H1 (cell line): Measurements from ENCODE around the gene REM1. TPM values are rescaled to one million over a fixed set of nuclear protein-coding genes. Genes with fewer than 3 reads are reported as not detected.
A peak's percentile ranks its signal among the peaks of the same experiment; 100 is the strongest.
"Not testable (repeated sequence)": the region's sequence is repeated elsewhere in the genome, so short reads cannot be mapped to it uniquely, and the experiment has no call there.

Source experiments
- CTCF ChIA-PET: fragments of 300-600 bp; sonication (Branson Sonifier 250); formaldehyde crosslinking; loops from one replicate; lab custom pipeline; 2021; ENCODE audit not compliant: partially characterized antibody; lab: Charles Lee
- POLR2A ChIA-PET: fragments of 300-600 bp; sonication (Branson Sonifier 250); formaldehyde crosslinking; loops from one replicate; lab custom pipeline; 2021; ENCODE audit warnings: inconsistent platforms; ENCODE audit not compliant: partially characterized antibody; lab: Charles Lee
- DNase-seq, 2 experiments: peaks; one replicate each; pipeline versions ENCODE4 v3.0.0 to v3.0.0-alpha.2; 2010 to 2022; ENCODE audit warnings: low spot score in 2 of 2, low read depth in 1 of 2, mixed read lengths in 1 of 2
- FAIRE-seq: peaks from 2 replicates; lab custom pipeline; 2011; peaks lifted over from hg19 to GRCh38; lab: Jason Lieb, UNC
- H2AFZ ChIP-seq: 2 replicates; pipeline ENCODE4 v1.8.1; 2012; ENCODE audit warnings: low read length, inconsistent platforms
- H2AK5ac ChIP-seq: 2 replicates; pipeline ENCODE4 v1.6.1; 2013; ENCODE audit warnings: low read depth, low read length
- H2BK120ac ChIP-seq: replicated peaks from 2 replicates; pipeline ENCODE3; 2013; ENCODE audit warnings: low read depth, low read length, inconsistent platforms
- H2BK12ac ChIP-seq: 2 replicates; pipeline ENCODE4 v1.6.1; 2013; ENCODE audit warnings: low read depth, low read length
- H2BK15ac ChIP-seq: 2 replicates; pipeline ENCODE4 v1.6.1; 2013; ENCODE audit warnings: low read length
- H2BK20ac ChIP-seq: 2 replicates; pipeline ENCODE4 v1.6.1; 2013; ENCODE audit warnings: low read length
- H2BK5ac ChIP-seq: 2 replicates; pipeline ENCODE4 v1.6.1; 2013; ENCODE audit warnings: low read depth, low read length
- H3K14ac ChIP-seq: 2 replicates; pipeline ENCODE4 v1.6.1; 2013; ENCODE audit warnings: inconsistent platforms; ENCODE audit not compliant: insufficient read length
- H3K18ac ChIP-seq: 2 replicates; pipeline ENCODE4 v1.6.1; 2013; ENCODE audit warnings: low read length; ENCODE audit errors: extremely low read depth
- H3K23ac ChIP-seq: 2 replicates; pipeline ENCODE4 v1.6.1; 2013; ENCODE audit warnings: inconsistent platforms; ENCODE audit not compliant: insufficient read length
- H3K23me2 ChIP-seq: 2 replicates; pipeline ENCODE4 v1.6.1; 2013; ENCODE audit warnings: low read depth, low read length
- H3K27ac ChIP-seq: 2 replicates; pipeline ENCODE4 v1.6.1; 2011; ENCODE audit warnings: low read depth, low read length, inconsistent platforms
- H3K27me3 ChIP-seq, 4 experiments: replicated peaks in 1 of 4; 1 replicate in 1 of 4; 2 replicates in 3 of 4; pipeline versions ENCODE4 v1.6.1 to v1.8.1; 2011 to 2013; ENCODE audit warnings: low read length in 3 of 4, mild to moderate bottlenecking in 3 of 4, inconsistent platforms in 2 of 4, mixed read lengths in 2 of 4, moderate library complexity in 1 of 4; ENCODE audit not compliant: control insufficient read depth in 3 of 4, insufficient read depth in 3 of 4; ENCODE audit errors: extremely low read depth in 1 of 4
- H3K36me3 ChIP-seq, 4 experiments: 2 replicates each; pipeline versions ENCODE4 v1.6.1 to v1.8.1; 2011 to 2013; ENCODE audit warnings: mild to moderate bottlenecking in 4 of 4, low read length in 3 of 4, moderate library complexity in 2 of 4, control low read depth in 1 of 4, inconsistent platforms in 1 of 4; ENCODE audit not compliant: insufficient read depth in 4 of 4, control insufficient read depth in 2 of 4
- H3K4ac ChIP-seq: replicated peaks from 2 replicates; pipeline ENCODE3; 2013; ENCODE audit warnings: low read length, low read depth, mixed read lengths, inconsistent platforms; ENCODE audit not compliant: insufficient read length
- H3K4me1 ChIP-seq, 4 experiments: replicated peaks in 1 of 4; 1 replicate in 1 of 4; 2 replicates in 3 of 4; pipeline versions ENCODE4 v1.6.1 to v1.8.1; 2011 to 2013; ENCODE audit warnings: low read length in 3 of 4, inconsistent platforms in 2 of 4, mixed read lengths in 1 of 4; ENCODE audit not compliant: insufficient read depth in 4 of 4, control insufficient read depth in 3 of 4
- H3K4me2 ChIP-seq, 2 experiments: 2 replicates each; pipeline versions ENCODE4 v1.6.1 to v1.8.1; 2011 to 2013; ENCODE audit warnings: low read depth in 2 of 2, low read length in 2 of 2, control low read depth in 1 of 2, inconsistent platforms in 1 of 2, mild to moderate bottlenecking in 1 of 2; ENCODE audit not compliant: insufficient read depth in 1 of 2
- H3K4me3 ChIP-seq, 4 experiments: fragments of 200-600, 300-600 bp in 1 of 4; sonication (generic), shearing (Covaris generic), sonication (Bioruptor Twin) in 1 of 4; 2 replicates each; pipeline versions ENCODE4 v1.5.1 to v1.8.1; 2011 to 2016; ENCODE audit warnings: low read length in 4 of 4, low read depth in 3 of 4, control low read depth in 2 of 4, inconsistent platforms in 2 of 4, mild to moderate bottlenecking in 2 of 4, mixed read lengths in 1 of 4, moderate library complexity in 1 of 4; ENCODE audit not compliant: insufficient read depth in 2 of 4; ENCODE audit errors: extremely low read depth in 1 of 4
- H3K56ac ChIP-seq: replicated peaks from 2 replicates; pipeline ENCODE3; 2013; ENCODE audit warnings: low read depth, mild to moderate bottlenecking, mixed read lengths, low read length, inconsistent platforms; ENCODE audit not compliant: insufficient read length
- H3K79me1 ChIP-seq: 2 replicates; pipeline ENCODE4 v1.6.1; 2013; ENCODE audit warnings: low read depth, low read length, control low read depth
- H3K79me2 ChIP-seq, 2 experiments: 2 replicates each; pipeline versions ENCODE4 v1.6.1 to v1.8.1; 2012 to 2013; ENCODE audit warnings: low read length in 2 of 2, mild to moderate bottlenecking in 2 of 2, inconsistent platforms in 1 of 2; ENCODE audit not compliant: insufficient read depth in 2 of 2, control insufficient read depth in 1 of 2
- H3K9ac ChIP-seq, 4 experiments: replicated peaks in 1 of 4; 1 replicate in 1 of 4; 2 replicates in 3 of 4; pipeline versions ENCODE4 v1.6.1 to v1.8.1; 2011 to 2013; ENCODE audit warnings: low read depth in 3 of 4, low read length in 3 of 4, control low read depth in 2 of 4, mild to moderate bottlenecking in 2 of 4, moderate library complexity in 2 of 4, inconsistent platforms in 1 of 4; ENCODE audit errors: extremely low read depth in 1 of 4
- H3K9me3 ChIP-seq, 2 experiments: 2 replicates each; pipeline versions ENCODE4 v1.6.1 to v1.8.1; 2012 to 2013; ENCODE audit warnings: mild to moderate bottlenecking in 2 of 2, moderate library complexity in 2 of 2, control low read depth in 1 of 2, inconsistent platforms in 1 of 2, low read depth in 1 of 2, low read length in 1 of 2, mixed read lengths in 1 of 2; ENCODE audit not compliant: insufficient read depth in 2 of 2
- H4K20me1 ChIP-seq, 2 experiments: replicated peaks in 1 of 2; 2 replicates each; pipeline versions ENCODE3 to v1.8.1; 2011 to 2013; ENCODE audit warnings: inconsistent platforms in 2 of 2, low read length in 2 of 2, mild to moderate bottlenecking in 1 of 2; ENCODE audit not compliant: insufficient read depth in 2 of 2, control insufficient read depth in 1 of 2
- H4K5ac ChIP-seq: 2 replicates; pipeline ENCODE4 v1.6.1; 2013; ENCODE audit warnings: low read length, low read depth, mixed read lengths, inconsistent platforms; ENCODE audit not compliant: insufficient read length
- H4K8ac ChIP-seq: 2 replicates; pipeline ENCODE4 v1.8.0; 2013; ENCODE audit warnings: mild to moderate bottlenecking, moderate library complexity, low read length, inconsistent platforms; ENCODE audit not compliant: insufficient read depth; ENCODE audit errors: extremely low read depth
- H4K91ac ChIP-seq: replicated peaks from 2 replicates; pipeline ENCODE3; 2013; ENCODE audit warnings: low read length, mixed read lengths, inconsistent platforms; ENCODE audit not compliant: insufficient read length
- RAD21 ChIP-seq, 2 experiments: IDR thresholded peaks in 1 of 2; conservative IDR thresholded peaks in 1 of 2; 2 replicates each; pipeline ENCODE4 v1.6.1; 2011; ENCODE audit warnings: low read depth in 2 of 2, low read length in 2 of 2, improper control_type of control experiment in 1 of 2, inconsistent platforms in 1 of 2, mild to moderate bottlenecking in 1 of 2, moderate library complexity in 1 of 2
- TBP ChIP-seq: IDR thresholded peaks from 2 replicates; pipeline ENCODE4 v1.6.1; 2011; ENCODE audit warnings: low read depth, low read length, improper control_type of control experiment
- WGBS, 2 experiments: shearing (Covaris generic) in 1 of 2; methylation state at CpG; one replicate each; pipeline versions ENCODE4 v1.1.6 to v1.1.7; 2013 to 2015; ENCODE audit warnings: low lambda C conversion rate in 2 of 2, mixed read lengths in 2 of 2, inconsistent platforms in 1 of 2, low coverage in 1 of 2, missing lambda C conversion rate in 1 of 2; ENCODE audit not compliant: insufficient replicate concordance in 2 of 2, insufficient coverage in 1 of 2, insufficient read length in 1 of 2; ENCODE audit errors: extremely low coverage in 1 of 2, missing lambda C conversion rate in 1 of 2; 5-methylcytosine and 5-hydroxymethylcytosine counted together
- polyA plus RNA-seq, 7 experiments: library from polyadenylated mRNA; depleted of rRNA in 3 of 7; stranded (reverse) in 5 of 7; unstranded in 2 of 7; fragments of >200 nt in 5 of 7; fragments of 200-250 nt in 2 of 7; gene quantifications; 1 replicate in 5 of 7; 2 replicates in 1 of 7; 4 replicates in 1 of 7; pipeline versions ENCODE4 v1.2.1 to v1.2.3, GENCODE V29; 2011 to 2013; ENCODE audit warnings: missing spikeins in 2 of 7, mixed read lengths in 2 of 7
- total RNA-seq: library from RNA; stranded (reverse); fragmentation: NEBNext Ultra II Directional; extraction: Animal tissue kit (Norgen Biotek cat#: 25700); gene quantifications from 2 replicates; pipeline ENCODE4 v1.2.1, GENCODE V29; 2021
- TF ChIP-seq, protein P1 (sequence below), 3 experiments: IDR thresholded peaks; 1 replicate in 2 of 3; 2 replicates in 1 of 3; pipeline versions ENCODE4 v1.5.1 to v1.6.1; 2011; ENCODE audit warnings: low read length in 3 of 3, mild to moderate bottlenecking in 3 of 3, inconsistent platforms in 2 of 3, low read depth in 1 of 3, moderate library complexity in 1 of 3; ENCODE audit not compliant: insufficient read depth in 1 of 3; ENCODE audit errors: control extremely low read depth in 1 of 3

The REM1 gene
- total and polyA plus RNA-seq, 2 of the 8 experiments (the other 6 are each of a cell fraction or from before 2014, with no cell fraction given) = 0.05 TPM; not detected in 1

DNA sequence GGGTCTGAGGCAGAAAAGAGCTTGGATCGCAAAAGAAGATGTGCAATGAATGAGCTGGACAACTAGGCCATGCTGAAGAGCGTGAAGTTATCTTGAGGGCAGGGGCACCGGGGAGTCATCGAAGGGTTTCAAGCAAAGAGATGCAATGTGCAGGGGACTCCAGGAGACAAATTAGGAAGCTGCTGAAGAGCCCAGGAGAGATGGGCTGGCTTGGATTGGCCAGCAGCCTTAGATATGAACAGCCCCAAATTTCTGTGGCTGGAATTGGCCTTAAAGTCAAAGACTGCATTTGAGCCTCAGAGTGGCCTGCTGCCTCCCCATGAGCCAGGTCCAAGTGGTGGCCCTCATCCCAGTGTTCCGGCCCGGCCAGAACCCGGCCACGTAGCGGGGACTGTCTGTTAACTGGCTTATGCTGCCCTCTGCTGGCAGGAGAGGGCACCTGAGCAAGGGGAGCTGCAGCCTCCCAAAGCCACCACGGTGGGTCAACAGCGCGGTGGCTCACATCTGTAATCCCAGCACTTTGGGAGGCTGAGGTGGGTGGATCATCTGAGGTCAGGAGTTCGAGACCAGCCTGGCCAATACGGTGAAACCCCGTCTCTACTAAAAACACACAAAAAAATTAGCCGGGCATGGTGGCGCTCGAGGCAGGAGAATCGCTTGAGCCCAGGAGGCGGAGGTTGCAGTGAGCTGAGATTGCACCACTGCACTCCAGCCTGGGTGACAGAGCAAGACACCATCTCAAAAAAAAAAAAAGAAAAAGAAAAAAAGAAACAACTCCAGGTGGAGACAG is 28.0 kb downstream of the REM1 start:
- H3K27ac ChIP-seq, H3K18ac ChIP-seq, H3K79me1 ChIP-seq, H3K9ac ChIP-seq, H3K4me1 ChIP-seq, FAIRE-seq, H2BK120ac ChIP-seq, H4K8ac ChIP-seq, H4K5ac ChIP-seq, H3K4ac ChIP-seq, H3K36me3 ChIP-seq, H2BK20ac ChIP-seq, H3K23me2 ChIP-seq, H2BK15ac ChIP-seq, H3K56ac ChIP-seq, H3K23ac ChIP-seq, H2AFZ ChIP-seq, H2BK5ac ChIP-seq, H2AK5ac ChIP-seq, POLR2A ChIA-PET, H3K4me2 ChIP-seq, H4K91ac ChIP-seq, H4K20me1 ChIP-seq, H3K27me3 ChIP-seq, H2BK12ac ChIP-seq, H3K79me2 ChIP-seq, H3K14ac ChIP-seq, H3K4me3 ChIP-seq: not testable (repeated sequence)
- H3K9me3 ChIP-seq = peaks cover 5 to 23% of the 10 kb centered on the region in 2 experiments; a peak in 3 of 4 replicates
- DNase-seq = peak; percentile 62 to 82
- TF ChIP-seq, protein P1, sequence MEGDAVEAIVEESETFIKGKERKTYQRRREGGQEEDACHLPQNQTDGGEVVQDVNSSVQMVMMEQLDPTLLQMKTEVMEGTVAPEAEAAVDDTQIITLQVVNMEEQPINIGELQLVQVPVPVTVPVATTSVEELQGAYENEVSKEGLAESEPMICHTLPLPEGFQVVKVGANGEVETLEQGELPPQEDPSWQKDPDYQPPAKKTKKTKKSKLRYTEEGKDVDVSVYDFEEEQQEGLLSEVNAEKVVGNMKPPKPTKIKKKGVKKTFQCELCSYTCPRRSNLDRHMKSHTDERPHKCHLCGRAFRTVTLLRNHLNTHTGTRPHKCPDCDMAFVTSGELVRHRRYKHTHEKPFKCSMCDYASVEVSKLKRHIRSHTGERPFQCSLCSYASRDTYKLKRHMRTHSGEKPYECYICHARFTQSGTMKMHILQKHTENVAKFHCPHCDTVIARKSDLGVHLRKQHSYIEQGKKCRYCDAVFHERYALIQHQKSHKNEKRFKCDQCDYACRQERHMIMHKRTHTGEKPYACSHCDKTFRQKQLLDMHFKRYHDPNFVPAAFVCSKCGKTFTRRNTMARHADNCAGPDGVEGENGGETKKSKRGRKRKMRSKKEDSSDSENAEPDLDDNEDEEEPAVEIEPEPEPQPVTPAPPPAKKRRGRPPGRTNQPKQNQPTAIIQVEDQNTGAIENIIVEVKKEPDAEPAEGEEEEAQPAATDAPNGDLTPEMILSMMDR (IDR thresholded peaks at IDR 0.05; ENCODE audit: control extremely low read depth in 1 of 3, insufficient read depth in 1 of 3, low read depth in 1 of 3, low read length in 3 of 3) = peak; percentile 92 to 99 (median 98)
- peak; percentile 71 for TF ChIP-seq TBP
- TF ChIP-seq RAD21 (IDR thresholded peaks at IDR 0.05 in 1 of 2, conservative IDR thresholded peaks at IDR 0.05 in 1 of 2; ENCODE audit: low read depth in 2 of 2, low read length in 2 of 2) = peak; percentile 90 to 95
- WGBS, 2 experiments = 54% methylated on average over 20 of the region's 20 CpGs; no CpG with 5 or more reads in 1 of the 2 experiments
- CTCF ChIA-PET = interaction anchor here (0.6 to 2.6 kb wide), 21 partner anchors 8 to 1509 kb away, joined by 3 to 10 read pairs (median 4); partner anchors contain the start of genes DEFB124 and REM1
